ENCODE measurements around the gene GREM2.

The GREM2 gene

DNA sequence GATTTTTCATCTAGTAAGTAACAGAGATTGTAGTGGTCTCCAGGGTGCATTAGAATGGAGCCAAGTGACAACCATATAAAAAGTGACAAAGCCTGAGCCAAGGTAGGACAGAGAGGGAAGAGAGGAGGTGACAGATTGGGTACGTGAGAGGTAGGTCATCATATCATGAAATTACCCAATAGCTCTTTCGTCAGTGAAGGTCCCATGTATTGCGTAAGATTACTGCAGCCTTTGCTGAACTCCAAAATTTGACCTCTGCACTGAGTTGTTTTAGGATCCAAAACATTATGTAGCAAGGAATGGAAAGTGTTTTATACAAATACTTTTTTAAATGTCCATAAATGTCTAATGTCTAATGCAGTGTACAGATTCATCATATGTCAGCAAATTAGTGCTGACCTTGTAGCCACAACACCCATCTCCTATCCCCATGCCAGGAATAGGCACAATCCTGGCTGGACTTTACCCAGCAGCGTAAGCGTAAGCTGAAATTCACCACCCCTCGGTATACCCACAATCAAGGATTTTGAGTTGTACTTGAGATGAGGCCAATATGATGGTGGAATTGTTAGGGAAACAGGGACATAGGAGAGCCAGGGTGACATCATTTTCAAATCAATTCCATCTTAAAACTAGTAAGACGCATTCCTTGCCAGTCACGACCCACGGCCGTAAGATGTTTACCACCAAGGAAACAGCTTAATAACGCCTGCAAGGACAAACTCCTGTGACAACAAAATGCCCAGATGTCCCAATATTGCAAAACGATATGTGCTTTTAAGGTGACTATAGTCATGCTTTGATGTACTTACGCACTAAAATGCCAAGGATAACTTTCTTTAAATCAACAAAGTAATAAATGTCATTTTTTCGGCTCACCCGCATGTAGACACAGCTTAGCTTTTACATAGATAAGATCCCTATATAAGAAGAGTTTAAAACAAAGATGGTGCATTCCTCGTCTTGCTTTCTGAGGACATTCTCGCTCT is 38.1 kb upstream of the GREM2 start:
- TF ChIP-seq ZFX (IDR thresholded peaks at IDR 0.05): no peak
- TF ChIP-seq, protein P1, sequence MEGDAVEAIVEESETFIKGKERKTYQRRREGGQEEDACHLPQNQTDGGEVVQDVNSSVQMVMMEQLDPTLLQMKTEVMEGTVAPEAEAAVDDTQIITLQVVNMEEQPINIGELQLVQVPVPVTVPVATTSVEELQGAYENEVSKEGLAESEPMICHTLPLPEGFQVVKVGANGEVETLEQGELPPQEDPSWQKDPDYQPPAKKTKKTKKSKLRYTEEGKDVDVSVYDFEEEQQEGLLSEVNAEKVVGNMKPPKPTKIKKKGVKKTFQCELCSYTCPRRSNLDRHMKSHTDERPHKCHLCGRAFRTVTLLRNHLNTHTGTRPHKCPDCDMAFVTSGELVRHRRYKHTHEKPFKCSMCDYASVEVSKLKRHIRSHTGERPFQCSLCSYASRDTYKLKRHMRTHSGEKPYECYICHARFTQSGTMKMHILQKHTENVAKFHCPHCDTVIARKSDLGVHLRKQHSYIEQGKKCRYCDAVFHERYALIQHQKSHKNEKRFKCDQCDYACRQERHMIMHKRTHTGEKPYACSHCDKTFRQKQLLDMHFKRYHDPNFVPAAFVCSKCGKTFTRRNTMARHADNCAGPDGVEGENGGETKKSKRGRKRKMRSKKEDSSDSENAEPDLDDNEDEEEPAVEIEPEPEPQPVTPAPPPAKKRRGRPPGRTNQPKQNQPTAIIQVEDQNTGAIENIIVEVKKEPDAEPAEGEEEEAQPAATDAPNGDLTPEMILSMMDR (conservative IDR thresholded peaks at IDR 0.05): no peak
- no peak overlapping the region for H3K27ac ChIP-seq

DNA sequence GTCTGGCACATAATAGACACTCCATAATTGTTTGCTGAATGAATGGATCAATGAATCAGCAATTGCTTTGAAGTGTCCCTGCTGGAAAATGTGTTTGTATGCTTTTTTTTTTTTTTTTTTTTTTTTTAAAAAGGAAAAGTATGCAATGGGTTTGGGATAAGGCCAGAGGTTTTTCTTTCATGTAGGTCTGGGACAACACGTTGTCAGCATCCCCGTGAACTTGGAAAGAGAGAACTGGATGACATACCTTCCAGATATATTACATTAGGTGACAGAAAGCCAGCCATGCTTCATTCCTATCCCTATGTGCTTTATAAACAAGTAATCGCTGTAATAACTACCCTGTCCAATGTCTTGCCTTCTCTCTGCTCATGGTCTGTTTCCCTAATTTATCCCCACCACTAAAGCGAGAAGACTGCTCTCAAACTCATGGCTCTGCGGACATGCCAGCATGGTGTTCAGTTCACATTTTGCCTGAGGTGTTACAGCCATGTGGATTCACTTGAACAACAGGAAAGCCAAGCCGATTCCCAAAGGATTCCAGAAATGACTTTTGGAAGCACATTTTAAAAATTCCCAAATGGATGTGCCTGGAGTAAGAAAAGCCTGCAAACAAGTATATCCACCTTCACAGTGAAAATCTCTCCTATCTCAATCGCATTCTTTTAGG is 34.8 kb upstream of the GREM2 start:
- TF ChIP-seq ZFX (IDR thresholded peaks at IDR 0.05): no peak
- TF ChIP-seq, protein P1 (conservative IDR thresholded peaks at IDR 0.05): no peak
- H3K27ac ChIP-seq: no peak overlapping the region

DNA sequence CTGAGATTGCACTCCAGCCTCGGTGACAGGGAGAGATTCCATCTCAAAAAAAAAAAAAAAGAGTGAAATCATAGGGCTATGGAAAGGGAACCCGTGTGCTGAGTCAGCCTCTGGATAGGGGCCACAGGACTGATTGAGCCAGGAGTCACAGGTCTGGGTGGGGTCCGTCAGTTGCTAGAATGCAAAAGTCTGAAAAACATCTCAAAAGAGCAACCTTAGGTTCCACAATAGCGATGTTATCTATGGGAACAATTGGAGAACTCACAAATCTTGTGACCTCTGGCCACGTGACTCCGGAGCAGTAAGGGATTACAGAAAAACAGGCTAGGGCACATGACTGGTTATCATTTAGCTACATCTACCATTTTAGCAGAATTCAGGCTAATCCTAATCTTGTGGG is 32.8 kb upstream of the GREM2 start:
- no peak overlapping the region for H3K27ac ChIP-seq
- no peak for TF ChIP-seq ZFX (IDR thresholded peaks at IDR 0.05)
- TF ChIP-seq, protein P1 (conservative IDR thresholded peaks at IDR 0.05): no peak

DNA sequence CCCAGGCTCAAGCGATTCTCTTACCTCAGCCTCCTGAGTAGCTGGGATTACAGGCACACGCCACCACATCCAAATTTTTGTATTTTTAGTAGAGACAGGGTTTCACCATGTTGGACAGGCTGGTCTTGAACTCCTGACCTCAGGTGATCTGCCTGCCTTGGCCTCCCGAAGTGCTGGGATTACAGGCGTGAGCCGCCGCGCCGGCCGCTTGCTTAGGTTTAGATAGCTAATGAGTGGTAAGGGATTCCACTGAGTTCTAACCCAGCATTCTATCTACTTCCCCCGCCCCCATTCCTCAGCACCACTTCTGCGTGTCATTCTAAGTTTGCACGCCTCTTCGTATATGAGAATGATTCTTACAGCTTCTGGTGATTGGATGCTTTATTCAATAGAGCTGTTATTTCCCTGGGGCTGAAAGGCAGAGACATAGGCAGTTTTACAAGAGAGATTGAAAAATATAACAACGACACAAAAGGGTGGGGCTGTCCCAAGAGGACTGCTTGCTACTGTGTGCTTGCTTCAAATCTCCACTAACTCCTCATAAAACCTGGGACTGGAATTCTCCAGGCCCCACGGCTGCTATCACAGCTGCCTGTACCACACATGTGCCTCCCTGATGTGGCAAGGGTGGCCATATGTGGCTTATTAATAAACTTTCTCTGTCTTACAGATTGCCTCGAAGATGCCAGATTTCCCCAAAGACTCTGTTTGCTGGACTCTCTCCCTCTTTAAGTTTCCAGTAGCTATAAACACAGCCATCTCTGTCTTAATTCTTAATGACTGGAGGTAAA is 23.7 kb upstream of the GREM2 start:
- TF ChIP-seq, protein P1 (conservative IDR thresholded peaks at IDR 0.05): no peak
- no peak for TF ChIP-seq ZFX (IDR thresholded peaks at IDR 0.05)
- no peak overlapping the region for H3K27ac ChIP-seq

DNA sequence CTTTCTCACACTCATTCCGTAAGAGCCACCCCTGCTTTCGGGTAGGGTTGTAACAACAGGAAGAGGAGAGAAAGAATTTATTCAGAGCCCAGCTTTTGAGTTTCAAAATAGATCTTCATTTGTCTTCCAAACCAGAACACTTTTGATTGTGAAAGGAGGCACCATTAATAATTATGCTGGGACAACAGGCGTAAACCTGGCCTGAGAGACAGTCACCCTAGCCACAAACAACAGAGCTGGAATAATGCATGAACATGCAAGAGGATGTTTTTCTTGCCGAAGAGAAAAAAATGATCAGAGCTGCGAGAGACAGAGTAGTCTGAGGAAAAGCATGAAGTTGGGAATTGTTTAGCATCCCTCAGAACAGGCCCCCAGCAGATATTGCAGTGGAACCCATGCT is 18.5 kb upstream of the GREM2 start:
- no peak for TF ChIP-seq ZFX (IDR thresholded peaks at IDR 0.05)
- TF ChIP-seq, protein P1 (conservative IDR thresholded peaks at IDR 0.05): no peak
- H3K27ac ChIP-seq: no peak overlapping the region

DNA sequence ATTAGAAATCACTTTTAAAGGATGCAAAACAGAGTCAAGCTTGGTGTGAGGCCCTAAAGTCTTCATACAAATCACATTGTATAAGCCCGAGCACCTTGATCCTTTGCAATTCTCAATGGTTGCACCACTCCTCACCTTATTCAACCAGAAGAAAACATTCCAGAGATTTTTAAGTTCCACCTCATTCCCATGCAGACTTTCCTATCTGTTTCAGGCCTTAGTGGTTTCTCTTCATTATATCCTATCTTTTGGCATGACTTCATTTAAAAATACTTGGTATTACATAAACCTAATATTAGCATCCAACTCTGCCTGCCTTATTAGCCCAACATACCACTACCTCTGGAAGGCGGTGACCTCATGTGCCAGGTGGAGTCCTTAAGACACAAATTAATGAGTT is 9.3 kb upstream of the GREM2 start:
- TF ChIP-seq ZFX (IDR thresholded peaks at IDR 0.05): no peak
- TF ChIP-seq, protein P1 (conservative IDR thresholded peaks at IDR 0.05): no peak
- no peak overlapping the region for H3K27ac ChIP-seq

Measured in C4-2B (cell line).